ENCODE results near the gene GMDS.

DNA sequence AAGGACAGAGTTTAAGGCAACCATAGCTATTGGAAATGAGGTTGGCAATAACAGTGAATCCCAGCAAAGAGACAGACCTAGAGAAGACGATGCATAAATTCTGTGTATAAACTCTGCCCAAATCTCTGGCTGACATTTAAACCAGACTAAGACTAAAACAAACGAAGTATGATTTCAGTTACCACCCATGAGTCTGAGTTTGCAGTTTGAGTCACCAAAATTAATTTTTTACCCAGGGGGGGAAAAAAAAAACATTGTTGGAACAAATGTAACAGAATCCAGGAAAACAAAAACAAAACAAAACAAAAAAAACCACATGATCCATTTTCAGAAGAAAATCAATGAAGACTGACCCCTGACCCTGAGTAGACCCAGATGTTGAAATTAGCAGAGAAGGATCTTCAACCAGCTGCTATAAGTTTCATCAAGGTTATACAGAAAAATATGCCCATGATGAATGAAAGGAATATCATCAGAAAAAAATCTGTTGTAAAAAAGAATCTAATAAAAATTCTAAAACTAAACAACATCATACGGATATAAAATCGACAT lies 190.8 kb downstream of the GMDS start:
- TF ChIP-seq, protein P1, sequence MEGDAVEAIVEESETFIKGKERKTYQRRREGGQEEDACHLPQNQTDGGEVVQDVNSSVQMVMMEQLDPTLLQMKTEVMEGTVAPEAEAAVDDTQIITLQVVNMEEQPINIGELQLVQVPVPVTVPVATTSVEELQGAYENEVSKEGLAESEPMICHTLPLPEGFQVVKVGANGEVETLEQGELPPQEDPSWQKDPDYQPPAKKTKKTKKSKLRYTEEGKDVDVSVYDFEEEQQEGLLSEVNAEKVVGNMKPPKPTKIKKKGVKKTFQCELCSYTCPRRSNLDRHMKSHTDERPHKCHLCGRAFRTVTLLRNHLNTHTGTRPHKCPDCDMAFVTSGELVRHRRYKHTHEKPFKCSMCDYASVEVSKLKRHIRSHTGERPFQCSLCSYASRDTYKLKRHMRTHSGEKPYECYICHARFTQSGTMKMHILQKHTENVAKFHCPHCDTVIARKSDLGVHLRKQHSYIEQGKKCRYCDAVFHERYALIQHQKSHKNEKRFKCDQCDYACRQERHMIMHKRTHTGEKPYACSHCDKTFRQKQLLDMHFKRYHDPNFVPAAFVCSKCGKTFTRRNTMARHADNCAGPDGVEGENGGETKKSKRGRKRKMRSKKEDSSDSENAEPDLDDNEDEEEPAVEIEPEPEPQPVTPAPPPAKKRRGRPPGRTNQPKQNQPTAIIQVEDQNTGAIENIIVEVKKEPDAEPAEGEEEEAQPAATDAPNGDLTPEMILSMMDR (conservative IDR thresholded peaks at IDR 0.05; ENCODE audit: low read length) = no peak
- TF ChIP-seq EZH2phosphoT487 (IDR thresholded peaks at IDR 0.05; ENCODE audit: borderline replicate concordance) = no peak

Data from Loucy (cell line).